ENCODE results near the gene NUP98. TPM values are rescaled to one million over a fixed set of nuclear protein-coding genes. Genes with fewer than 3 reads are reported as not detected.

Gene NUP98
- polyA plus RNA-seq, 2 of the 4 experiments (the other 2 are of a cell fraction), result 54.2 to 121 TPM

- TF ChIP-seq REST (IDR thresholded peaks at IDR 0.05) (no peak), ZC3H11A (IDR thresholded peaks at IDR 0.05) (no peak), NPAS2 (CRISPR knock-in tag; IDR thresholded peaks at IDR 0.05; ENCODE audit: borderline replicate concordance) (no peak), RCOR1 (IDR thresholded peaks at IDR 0.05; ENCODE audit: low read depth, low read length) (no peak), HOXB13 (CRISPR knock-in tag; IDR thresholded peaks at IDR 0.05; ENCODE audit: low read depth) (no peak), HOXA7 (CRISPR knock-in tag; IDR thresholded peaks at IDR 0.05) (no peak), SREBF2 (IDR thresholded peaks at IDR 0.05) (no peak)
Observed at GRCh38 chr11:3639841-3640240, 157.5 kb downstream of the NUP98 start (continued).

- FAIRE-seq (no peak), ATAC-seq (no peak), DNase-seq (ENCODE audit: low read depth in 1 of 2, low spot score in 1 of 2) (no peak)
- H3K9me3 ChIP-seq, result no peaks in the 10 kb centered on the region
- no peak for TF ChIP-seq RFX5 (IDR thresholded peaks at IDR 0.05)
- no peak for TF ChIP-seq MAZ (IDR thresholded peaks at IDR 0.05; ENCODE audit: borderline replicate concordance, low read depth, low read length)
- no peak for TF ChIP-seq EP300 (IDR thresholded peaks at IDR 0.05)
- no peak for TF ChIP-seq CHD2 (IDR thresholded peaks at IDR 0.05; ENCODE audit: low read length, partially characterized antibody)
- TF ChIP-seq KDM1A (IDR thresholded peaks at IDR 0.05; ENCODE audit: low read depth), result no peak
- no peak for TF ChIP-seq CEBPB (IDR thresholded peaks at IDR 0.05)
- no peak for TF ChIP-seq MAX (IDR thresholded peaks at IDR 0.05)
- no peak for TF ChIP-seq ZSCAN20 (CRISPR knock-in tag; IDR thresholded peaks at IDR 0.05)
- no peak for TF ChIP-seq NFE2L2 (conservative IDR thresholded peaks at IDR 0.05; ENCODE audit: low read length)
- no peak for TF ChIP-seq MYC (IDR thresholded peaks at IDR 0.05; ENCODE audit: borderline replicate concordance, low read length)
- TF ChIP-seq CHD4 (IDR thresholded peaks at IDR 0.05; ENCODE audit: borderline replicate concordance), result no peak
- TF ChIP-seq REST (IDR thresholded peaks at IDR 0.05), result no peak
- no peak for TF ChIP-seq NR3C1 (IDR thresholded peaks at IDR 0.05)
- TF ChIP-seq ELK1 (IDR thresholded peaks at IDR 0.05; ENCODE audit: low read depth, low read length), result no peak
- no peak for TF ChIP-seq TFCP2L1 (CRISPR knock-in tag; IDR thresholded peaks at IDR 0.05)
- TF ChIP-seq HEYL (CRISPR knock-in tag; IDR thresholded peaks at IDR 0.05), result no peak
- TF ChIP-seq SREBF2 (IDR thresholded peaks at IDR 0.05), result no peak
- no peak for TF ChIP-seq FOSL2 (IDR thresholded peaks at IDR 0.05)
- no peak for TF ChIP-seq FOSL2 (CRISPR knock-in tag; IDR thresholded peaks at IDR 0.05)
- TF ChIP-seq PHF8 (IDR thresholded peaks at IDR 0.05; ENCODE audit: borderline replicate concordance, low read depth), result no peak
- TF ChIP-seq RCOR1 (IDR thresholded peaks at IDR 0.05; ENCODE audit: low read depth, low read length), result no peak
- peaks cover 11% of the 10 kb centered on the region for H3K4me1 ChIP-seq
- WGBS (ENCODE audit: missing lambda C conversion rate), result 75% methylated on average over 3 of the region's 5 CpGs
- H3K27ac ChIP-seq, result no peak overlapping the region
- ChIA-PET CTCF (interaction anchor here (1.5 kb wide), 1 partner anchor 171 kb away, joined by 3 read pairs; no protein-coding TSS in a partner anchor), POLR2A (no interaction called here)
- no peak overlapping the region for H3K4me3 ChIP-seq
- no peak overlapping the region for H3K4me2 ChIP-seq
Observed at GRCh38 chr11:3638513-3638912, 158.8 kb downstream of the NUP98 start.

Data from A549 (cell line).